Measurements from ENCODE around the gene MEOX2.

DNA sequence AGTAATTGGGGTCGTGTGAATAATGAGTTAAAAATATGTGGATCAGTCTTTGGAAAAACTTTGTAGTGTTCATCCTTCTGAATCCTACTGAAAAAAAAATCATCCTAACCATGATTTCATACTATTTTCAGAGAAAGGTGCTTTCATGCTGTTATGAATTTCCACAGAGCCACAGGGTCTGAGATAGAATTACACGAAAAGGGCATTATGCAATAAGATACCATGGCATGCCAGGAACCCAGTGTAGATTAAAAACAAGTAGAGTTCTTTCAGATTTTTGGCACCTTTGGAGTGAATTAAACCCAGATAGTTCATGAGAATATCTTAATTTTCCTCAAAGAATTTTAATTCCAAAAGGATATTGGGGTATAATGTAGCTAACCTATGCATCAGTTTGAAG is 77.2 kb downstream of the MEOX2 start:
- TF ChIP-seq, protein P1, sequence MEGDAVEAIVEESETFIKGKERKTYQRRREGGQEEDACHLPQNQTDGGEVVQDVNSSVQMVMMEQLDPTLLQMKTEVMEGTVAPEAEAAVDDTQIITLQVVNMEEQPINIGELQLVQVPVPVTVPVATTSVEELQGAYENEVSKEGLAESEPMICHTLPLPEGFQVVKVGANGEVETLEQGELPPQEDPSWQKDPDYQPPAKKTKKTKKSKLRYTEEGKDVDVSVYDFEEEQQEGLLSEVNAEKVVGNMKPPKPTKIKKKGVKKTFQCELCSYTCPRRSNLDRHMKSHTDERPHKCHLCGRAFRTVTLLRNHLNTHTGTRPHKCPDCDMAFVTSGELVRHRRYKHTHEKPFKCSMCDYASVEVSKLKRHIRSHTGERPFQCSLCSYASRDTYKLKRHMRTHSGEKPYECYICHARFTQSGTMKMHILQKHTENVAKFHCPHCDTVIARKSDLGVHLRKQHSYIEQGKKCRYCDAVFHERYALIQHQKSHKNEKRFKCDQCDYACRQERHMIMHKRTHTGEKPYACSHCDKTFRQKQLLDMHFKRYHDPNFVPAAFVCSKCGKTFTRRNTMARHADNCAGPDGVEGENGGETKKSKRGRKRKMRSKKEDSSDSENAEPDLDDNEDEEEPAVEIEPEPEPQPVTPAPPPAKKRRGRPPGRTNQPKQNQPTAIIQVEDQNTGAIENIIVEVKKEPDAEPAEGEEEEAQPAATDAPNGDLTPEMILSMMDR (IDR thresholded peaks at IDR 0.05), result no peak
- TF ChIP-seq EZH2 (IDR thresholded peaks at IDR 0.05) (no peak), EZH2phosphoT487 (IDR thresholded peaks at IDR 0.05) (no peak)
